ENCODE data around the gene CEP170B.

GRCh38 chr14:104863923-104864266, 1.2 kb upstream of the CEP170B start:
- TF ChIP-seq CTCF (IDR thresholded peaks at IDR 0.05) = no peak
- no peak for TF ChIP-seq POLR2A (IDR thresholded peaks at IDR 0.05)
